OCI-M2 (cell line): ENCODE data around the gene RGP1.

Source experiments
- DNase-seq: peaks from one replicate; lab custom pipeline; 2025; ENCODE audit not compliant: unreplicated experiment; lab: John Stamatoyannopoulos, UW

Gene RGP1

GRCh38 chr9:35748858-35749514, at the start of gene RGP1, which contains the start of gene GBA2:
RGP1 (plus strand) TSS chr9:35749287; CDS start chr9:35749756, 469 bp downstream.
GBA2 (minus strand) TSS chr9:35749228; CDS start chr9:35748704, 524 bp downstream.
- no peak for DNase-seq

- DNase-seq: no peak
These were observed 49.1 kb upstream of the RGP1 start for GRCh38 chr9:35700031-35700430.

- no peak for DNase-seq
These were observed 48.1 kb upstream of the RGP1 start for GRCh38 chr9:35700942-35701341.

GRCh38 chr9:35702696-35703095, 46.4 kb upstream of the RGP1 start:
- no peak for DNase-seq

GRCh38 chr9:35703906-35704672, 45.0 kb upstream of the RGP1 start:
- no peak for DNase-seq

GRCh38 chr9:35705372-35705771, 43.7 kb upstream of the RGP1 start:
- DNase-seq: no peak

DNA sequence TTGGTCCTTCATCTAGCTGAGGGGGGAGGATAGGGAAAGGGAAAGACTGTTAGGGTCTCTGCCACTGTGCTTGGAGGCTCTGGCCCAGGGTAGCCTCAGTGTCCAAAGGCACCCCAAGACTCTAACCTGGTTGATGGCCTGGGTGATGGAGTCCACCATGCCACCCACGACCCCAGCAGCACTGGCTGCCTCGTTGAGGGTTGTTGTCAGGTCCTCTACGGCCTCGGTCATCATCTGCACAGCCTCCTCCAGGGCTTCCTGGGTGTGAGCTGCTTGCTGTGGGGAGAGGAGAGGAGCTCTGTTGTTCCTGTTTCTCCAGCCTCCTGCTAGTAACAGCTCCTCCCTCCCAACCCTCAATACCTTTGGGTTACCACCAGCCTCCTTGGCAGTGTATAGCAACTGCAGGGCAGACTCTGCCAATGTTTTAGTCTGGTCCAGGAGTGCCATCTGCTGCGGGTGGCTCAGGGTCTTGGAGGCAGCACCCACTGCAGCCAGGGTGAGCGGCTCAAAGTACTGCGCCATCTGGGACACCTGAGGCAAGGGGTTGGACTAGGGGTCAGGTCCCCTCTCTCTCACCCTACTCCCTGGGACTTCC, 43.2 kb upstream of the RGP1 start:
- DNase-seq: no peak

- DNase-seq: no peak
These were observed 42.1 kb upstream of the RGP1 start for GRCh38 chr9:35706951-35707350.

DNA sequence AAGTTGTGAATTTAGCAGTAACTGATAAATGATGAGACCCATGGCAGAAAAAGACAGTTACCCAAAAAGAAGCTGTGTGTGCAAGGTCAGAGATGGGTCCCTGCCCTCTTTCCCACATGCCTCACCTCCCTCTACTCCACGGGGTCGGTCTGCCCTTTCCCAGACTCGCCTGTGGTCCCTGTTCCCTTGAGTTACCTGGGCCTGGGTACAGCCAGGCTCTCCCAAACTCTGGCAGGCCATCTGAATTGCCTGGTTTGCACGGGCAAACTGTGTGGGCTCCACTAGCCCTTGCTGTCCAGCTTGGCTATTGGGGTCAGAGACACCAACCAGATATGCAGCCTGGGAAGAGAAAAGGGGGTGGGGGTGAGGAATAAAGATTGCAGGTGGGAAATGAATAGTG, 40.9 kb upstream of the RGP1 start:
- no peak for DNase-seq

GRCh38 chr9:35710818-35711500, 38.1 kb upstream of the RGP1 start:
- no peak for DNase-seq

DNA sequence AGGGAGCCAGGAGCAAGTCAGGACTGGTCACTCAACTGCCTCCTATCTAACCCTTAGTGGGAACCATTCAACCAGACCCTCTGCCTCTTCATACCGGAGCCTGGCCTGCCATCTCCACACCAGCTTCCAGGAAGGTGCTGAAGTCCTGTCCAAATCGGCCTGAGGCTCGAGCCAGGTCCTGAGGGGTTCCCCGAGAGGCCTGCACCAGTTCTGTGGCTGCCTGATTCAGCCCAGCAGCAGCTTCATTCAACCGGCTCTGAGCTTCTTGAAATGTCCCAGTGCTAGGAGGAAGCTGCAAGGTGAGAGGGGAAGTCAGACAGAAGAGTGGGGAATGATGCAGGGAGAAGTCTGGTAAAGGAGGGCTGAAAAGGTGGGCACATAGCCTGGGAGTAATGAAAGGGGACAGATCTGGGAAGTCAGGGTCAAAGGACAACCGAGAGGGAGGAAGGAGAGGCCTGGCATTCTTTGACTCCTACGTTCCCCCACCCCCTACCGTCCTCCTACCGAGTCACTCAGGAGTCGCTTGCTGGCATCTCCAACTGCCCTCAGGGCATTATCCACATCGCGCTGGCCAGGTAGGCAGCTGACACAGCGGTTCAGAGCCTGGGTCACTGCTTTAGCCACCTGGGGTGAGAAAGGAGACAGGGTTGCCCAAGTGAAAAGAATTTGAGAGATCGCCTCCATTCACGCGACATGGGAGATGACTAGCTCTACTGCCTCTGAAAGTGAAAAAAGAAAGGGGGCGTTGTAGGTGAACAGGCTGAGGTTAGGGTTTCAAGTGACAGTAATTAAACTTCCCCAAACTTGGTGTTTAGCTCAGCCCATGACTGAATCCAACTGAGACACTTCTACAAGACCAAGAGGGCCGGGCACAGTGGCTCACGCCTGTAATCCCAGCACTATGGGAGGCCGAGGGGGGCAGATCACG, 37.3 kb upstream of the RGP1 start:
- DNase-seq: no peak

- no peak for DNase-seq
These were observed 36.2 kb upstream of the RGP1 start for GRCh38 chr9:35712762-35713400.

DNA sequence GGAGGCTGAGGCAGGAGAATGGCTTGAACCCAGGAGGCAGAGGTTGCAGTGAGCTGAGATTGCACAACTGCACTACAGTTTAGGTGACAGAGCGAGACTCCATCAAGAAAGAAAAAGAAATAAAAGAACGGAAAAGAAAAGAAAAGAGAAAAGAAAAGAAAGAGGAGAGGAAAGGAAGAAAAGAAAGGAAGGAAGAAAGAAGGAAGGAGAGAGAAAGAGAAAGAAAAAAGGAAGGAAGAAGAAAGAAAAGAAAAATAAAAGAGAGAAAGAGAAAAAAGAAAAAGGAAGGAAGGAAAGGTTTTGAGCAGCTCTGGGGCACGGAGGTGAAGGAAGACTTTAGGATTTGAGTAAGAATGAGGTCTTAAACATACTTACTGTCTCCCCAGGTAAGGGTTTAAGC, 35.5 kb upstream of the RGP1 start:
- no peak for DNase-seq

GRCh38 chr9:35714123-35714522, 35.0 kb upstream of the RGP1 start:
- no peak for DNase-seq

DNA sequence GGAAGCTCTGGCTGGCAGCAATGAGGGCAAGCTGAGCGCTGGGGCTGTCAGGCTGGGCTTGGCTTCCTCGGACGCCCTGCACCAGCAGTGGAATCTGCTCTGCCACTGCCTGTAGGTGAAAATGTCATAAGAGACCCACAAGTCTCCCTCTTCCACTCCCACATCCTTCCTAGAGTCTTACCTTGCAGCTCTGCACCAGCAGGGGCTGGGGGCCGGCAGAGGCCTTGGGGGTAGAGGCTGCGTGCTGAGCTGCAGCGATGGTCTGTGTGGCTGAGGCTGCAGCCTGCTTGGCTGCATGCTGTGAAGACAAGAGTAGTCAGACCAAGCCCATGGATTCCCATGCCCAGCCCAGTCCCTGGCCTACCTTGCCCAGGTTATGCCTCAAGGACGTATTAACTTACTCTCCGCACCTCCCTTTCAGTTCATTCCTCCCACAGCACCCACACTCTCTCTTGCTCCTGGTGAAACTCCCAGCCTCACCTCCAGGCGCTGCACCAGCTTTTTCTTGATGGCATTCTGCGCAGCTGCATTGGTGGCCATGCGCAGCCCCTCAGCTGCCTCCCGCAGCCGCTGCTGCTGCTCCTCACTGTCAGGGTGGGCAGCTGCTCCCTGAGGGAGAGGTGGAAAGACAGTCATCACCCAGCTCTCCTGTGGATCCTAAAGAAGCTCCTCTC, 34.4 kb upstream of the RGP1 start:
- no peak for DNase-seq

DNA sequence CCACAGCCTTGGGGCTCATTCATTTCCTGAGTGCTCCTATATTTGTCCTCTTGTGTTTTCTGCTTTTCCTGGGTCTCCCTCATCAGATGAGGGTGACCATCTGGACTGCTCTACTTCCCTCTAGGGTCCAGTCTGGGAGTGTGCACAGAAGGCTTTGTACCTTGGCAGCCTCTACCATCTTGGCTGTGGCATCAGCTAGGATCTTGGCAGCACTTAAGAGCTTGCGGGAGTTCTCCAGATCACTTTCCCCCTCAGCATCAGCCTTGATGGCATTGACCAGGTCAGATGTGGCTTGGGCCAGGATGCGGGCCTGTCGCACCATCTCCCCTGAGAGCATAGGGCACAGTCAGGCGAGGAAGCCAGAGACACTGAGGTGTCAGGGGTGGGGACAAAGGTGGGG, 32.9 kb upstream of the RGP1 start:
- no peak for DNase-seq

- DNase-seq: no peak
These were observed 31.8 kb upstream of the RGP1 start for GRCh38 chr9:35717132-35717870.

DNA sequence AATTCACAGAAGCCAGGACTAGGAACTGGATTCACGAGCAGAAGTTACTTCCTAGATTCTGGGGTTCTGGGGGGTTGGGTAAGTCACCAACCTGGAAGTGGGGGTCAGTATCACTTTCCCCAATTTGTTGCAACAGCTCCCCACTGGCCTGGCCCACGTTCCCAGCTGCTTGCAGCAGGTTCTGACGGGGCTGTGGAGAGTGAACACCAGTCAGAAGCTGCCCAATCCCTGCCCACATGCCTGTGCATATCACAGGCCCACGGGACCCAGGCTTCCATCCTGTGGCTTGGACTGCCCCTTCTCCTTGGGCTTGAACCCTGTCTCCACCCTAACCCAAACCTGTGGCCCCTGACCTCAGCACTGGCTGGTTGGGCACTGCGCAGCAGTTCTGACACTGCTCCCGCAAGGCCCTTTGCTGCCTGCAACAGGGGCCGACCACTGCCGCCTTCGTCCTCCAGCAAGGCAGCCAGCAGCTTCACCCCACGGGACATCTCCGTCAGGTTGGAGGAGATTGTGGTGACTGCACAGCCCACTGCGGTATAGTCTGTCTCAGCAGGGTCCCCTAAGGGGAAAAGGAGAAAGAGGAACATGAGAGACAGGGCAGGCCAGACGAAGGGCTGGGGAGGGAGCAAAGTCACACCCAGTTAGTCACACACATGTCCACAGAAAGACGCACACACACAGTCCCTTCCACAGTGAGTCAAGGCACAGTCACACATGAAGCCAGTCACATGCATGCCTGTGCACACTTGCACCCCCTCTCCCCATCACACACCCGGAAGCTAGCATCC, 30.2 kb upstream of the RGP1 start:
- no peak for DNase-seq
